HepG2 (cell line): ENCODE data around the gene MAPK11. TPM values are rescaled to one million over a fixed set of nuclear protein-coding genes. Genes with fewer than 3 reads are reported as not detected.
A peak's percentile ranks its signal among the peaks of the same experiment; 100 is the strongest.

ENCODE experiments used
- AGO2 ChIP-seq: fragments of 200-400 bp; formaldehyde crosslinking; optimal IDR thresholded peaks from 2 replicates; pipeline ENCODE3; 2017; ENCODE audit warnings: mild to moderate bottlenecking, low read depth, low read length, moderate library complexity
- FOXC1 ChIP-seq: sonication (generic); formaldehyde crosslinking; IDR thresholded peaks from 2 replicates; pipeline ENCODE4 v1.8.0; 2022; ENCODE audit warnings: mild to moderate bottlenecking, missing genetic modification reagents, borderline replicate concordance
- JUNB ChIP-seq: sonication (generic); formaldehyde crosslinking; IDR thresholded peaks from 2 replicates; pipeline ENCODE4 v1.8.0; 2022; ENCODE audit warnings: missing genetic modification reagents, mild to moderate bottlenecking, borderline replicate concordance
- KLF15 ChIP-seq: sonication (generic); formaldehyde crosslinking; IDR thresholded peaks from 2 replicates; pipeline ENCODE4 v1.8.1; 2023; ENCODE audit warnings: borderline replicate concordance, mild to moderate bottlenecking, inconsistent platforms, missing genetic modification reagents, mixed read lengths
- MLLT10 ChIP-seq: sonication (generic); formaldehyde crosslinking; IDR thresholded peaks from 2 replicates; pipeline ENCODE4 v1.4.0; 2020; ENCODE audit warnings: missing genetic modification reagents
- PAF1 ChIP-seq: IDR thresholded peaks from 2 replicates; pipeline ENCODE4 v1.6.1; 2016; ENCODE audit warnings: missing genetic modification reagents, missing compliant biosample characterization
- PHF8 ChIP-seq: sonication (generic); formaldehyde crosslinking; IDR thresholded peaks from 2 replicates; pipeline ENCODE4 v1.5.0; 2020; ENCODE audit warnings: missing genetic modification reagents
- POLR2AphosphoS5 ChIP-seq: IDR thresholded peaks from 2 replicates; pipeline ENCODE4 v1.6.1; 2012; ENCODE audit warnings: low read depth, low read length
- RCOR2 ChIP-seq: IDR thresholded peaks from 2 replicates; pipeline ENCODE4 v1.6.1; 2016; ENCODE audit warnings: missing biosample characterization, missing genetic modification reagents
- SIN3A ChIP-seq: IDR thresholded peaks from 2 replicates; pipeline ENCODE4 v1.6.1; 2011; ENCODE audit warnings: low read depth, mild to moderate bottlenecking, control low read depth, low read length, borderline replicate concordance
- SNAI1 ChIP-seq: sonication (generic); formaldehyde crosslinking; IDR thresholded peaks from 2 replicates; pipeline ENCODE4 v1.5.0; 2020; ENCODE audit warnings: mild to moderate bottlenecking, missing genetic modification reagents, borderline replicate concordance
- U2AF1 ChIP-seq: fragments of 200-400 bp; formaldehyde crosslinking; optimal IDR thresholded peaks from 2 replicates; pipeline ENCODE3; 2017; ENCODE audit warnings: mild to moderate bottlenecking, low read depth, low read length
- ZNF234 ChIP-seq: sonication (generic); formaldehyde crosslinking; conservative IDR thresholded peaks from 2 replicates; pipeline ENCODE4 v1.5.1; 2020; ENCODE audit warnings: mild to moderate bottlenecking, missing genetic modification reagents
- ZNF333 ChIP-seq: sonication (generic); formaldehyde crosslinking; IDR thresholded peaks from 2 replicates; pipeline ENCODE4 v1.4.0; 2020; ENCODE audit warnings: mild to moderate bottlenecking, missing genetic modification reagents, borderline replicate concordance
- ZNF335 ChIP-seq: sonication (generic); formaldehyde crosslinking; IDR thresholded peaks from 2 replicates; pipeline ENCODE4 v1.4.0; 2020; ENCODE audit warnings: missing genetic modification reagents
- ZNF616 ChIP-seq: sonication (generic); formaldehyde crosslinking; IDR thresholded peaks from 2 replicates; pipeline ENCODE4 v1.5.0; 2020; ENCODE audit warnings: low read depth, mild to moderate bottlenecking, missing genetic modification reagents
- ZNF629 ChIP-seq: sonication (generic); formaldehyde crosslinking; conservative IDR thresholded peaks from 2 replicates; pipeline ENCODE4 v1.5.0; 2020; ENCODE audit warnings: missing genetic modification reagents
- ZNF792 ChIP-seq: IDR thresholded peaks from 2 replicates; pipeline ENCODE4 v1.6.1; 2016
- polyA plus RNA-seq, 8 experiments: library from polyadenylated mRNA; depleted of rRNA in 3 of 8; stranded (reverse) in 7 of 8; unstranded in 1 of 8; fragments of >200 nt; fragmentation: Illumina TruSeq in 4 of 8; extraction: Trizol in 4 of 8; gene quantifications; 2 replicates each; pipeline versions ENCODE4 v1.2.1 to v1.2.3, GENCODE V29; 2011 to 2016; ENCODE audit warnings: low read depth in 4 of 8, missing spikeins in 1 of 8, mixed read lengths in 1 of 8; ENCODE audit not compliant: insufficient read depth in 1 of 8
- total RNA-seq, 5 experiments: library from RNA; depleted of rRNA; stranded (reverse); fragments of >200 nt; fragmentation: Illumina TruSeq; extraction: Trizol; gene quantifications; 2 replicates each; pipeline ENCODE4 v1.2.3, GENCODE V29; 2016; ENCODE audit warnings: low read depth in 1 of 5
- TF ChIP-seq, protein P1 (sequence below): sonication (generic); formaldehyde crosslinking; IDR thresholded peaks from 2 replicates; pipeline ENCODE4 v1.5.0; 2020; ENCODE audit warnings: mild to moderate bottlenecking, low read depth, missing genetic modification reagents, borderline replicate concordance
- TF ChIP-seq, protein P2 (sequence below): sonication (generic); formaldehyde crosslinking; IDR thresholded peaks from 2 replicates; pipeline ENCODE4 v1.5.0; 2020; ENCODE audit warnings: mild to moderate bottlenecking, missing genetic modification reagents
- TF ChIP-seq, protein P3 (sequence below): sonication (generic); formaldehyde crosslinking; IDR thresholded peaks from 2 replicates; pipeline ENCODE4 v1.4.0; 2020; ENCODE audit warnings: low read depth, mild to moderate bottlenecking, missing genetic modification reagents
- TF ChIP-seq, protein P4 (sequence below): IDR thresholded peaks from 2 replicates; pipeline ENCODE4 v1.6.1; 2016; ENCODE audit warnings: low read depth, missing genetic modification reagents, missing compliant biosample characterization

Gene MAPK11
- total and polyA plus RNA-seq, 2 of the 13 experiments (the other 11 are each of a cell fraction or from before 2014, with no cell fraction given): 0.15 to 0.17 TPM

DNA sequence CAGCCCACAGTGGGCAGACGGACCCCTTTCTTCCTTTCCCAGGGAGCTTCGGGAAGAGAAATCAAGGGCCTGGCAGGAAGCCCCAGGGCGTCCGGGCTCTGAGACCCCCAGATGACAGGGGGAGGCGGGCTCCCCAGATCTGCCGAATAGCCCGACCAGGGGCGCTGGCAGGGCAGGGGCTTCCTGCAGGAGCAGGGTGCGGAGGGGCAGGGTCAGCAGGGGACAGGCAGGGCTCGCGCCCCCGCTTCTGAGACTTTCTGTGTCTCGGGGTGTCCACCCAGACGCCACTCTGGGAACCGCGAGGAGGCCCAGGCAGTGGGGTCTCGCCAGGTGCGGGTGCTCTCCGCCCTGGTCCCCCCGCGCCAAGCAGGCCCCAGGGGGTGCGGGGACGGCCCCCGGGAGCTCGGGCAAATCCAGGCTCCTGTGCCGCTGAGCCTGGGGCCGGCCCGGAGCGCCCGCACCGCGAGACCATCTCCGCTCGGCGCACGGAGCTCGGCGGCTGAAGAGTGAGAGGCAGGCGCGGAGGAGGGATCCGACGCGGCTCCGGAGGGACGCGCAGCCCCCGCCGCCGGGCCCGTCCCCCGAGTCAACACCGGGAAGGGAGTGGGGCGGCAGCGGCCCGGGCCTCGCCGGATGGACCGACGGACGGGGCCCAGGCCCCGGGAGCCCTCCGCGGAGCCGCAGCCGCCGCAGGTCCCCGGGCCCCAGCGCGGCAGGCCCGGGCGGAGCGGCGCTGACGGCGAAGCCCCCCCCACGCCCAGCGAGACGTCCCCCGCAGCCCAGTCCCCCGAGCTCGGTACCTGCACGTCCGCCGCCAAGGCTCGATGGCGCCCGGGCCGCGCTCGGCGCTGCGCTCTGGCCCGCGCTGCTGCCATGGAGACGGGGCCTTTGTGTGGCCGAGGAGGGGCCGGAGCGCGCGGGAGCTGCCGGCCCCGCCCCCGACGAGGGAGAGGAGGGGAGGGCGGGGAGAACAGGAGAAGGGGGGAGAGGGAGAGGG, 36.9 kb upstream of the MAPK11 start, which contains the start of gene PLXNB2 (continued):
- TF ChIP-seq KLF15 (CRISPR knock-in tag) (no peak), PHF8 (CRISPR knock-in tag) (peak; percentile 34), RCOR2 (CRISPR knock-in tag) (no peak), PAF1 (CRISPR knock-in tag) (no peak), ZNF616 (CRISPR knock-in tag) (no peak), MLLT10 (CRISPR knock-in tag) (no peak), U2AF1 (no peak), ZNF234 (CRISPR knock-in tag) (no peak), ZNF333 (CRISPR knock-in tag) (no peak), FOXC1 (CRISPR knock-in tag) (no peak), AGO2 (peak; percentile 53), POLR2AphosphoS5 (0 out of 2 replicates have a peak, but pooled peaks have one; percentile 39), SNAI1 (CRISPR knock-in tag) (no peak), ZNF792 (CRISPR knock-in tag) (no peak), JUNB (CRISPR knock-in tag) (no peak), ZNF335 (CRISPR knock-in tag) (no peak), ZNF629 (CRISPR knock-in tag) (no peak), SIN3A (peak; percentile 52; the same call in 1 of the 2 replicates)
- TF ChIP-seq, protein P1, sequence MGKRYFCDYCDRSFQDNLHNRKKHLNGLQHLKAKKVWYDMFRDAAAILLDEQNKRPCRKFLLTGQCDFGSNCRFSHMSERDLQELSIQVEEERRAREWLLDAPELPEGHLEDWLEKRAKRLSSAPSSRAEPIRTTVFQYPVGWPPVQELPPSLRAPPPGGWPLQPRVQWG (CRISPR knock-in tag): no peak
- TF ChIP-seq, protein P2, sequence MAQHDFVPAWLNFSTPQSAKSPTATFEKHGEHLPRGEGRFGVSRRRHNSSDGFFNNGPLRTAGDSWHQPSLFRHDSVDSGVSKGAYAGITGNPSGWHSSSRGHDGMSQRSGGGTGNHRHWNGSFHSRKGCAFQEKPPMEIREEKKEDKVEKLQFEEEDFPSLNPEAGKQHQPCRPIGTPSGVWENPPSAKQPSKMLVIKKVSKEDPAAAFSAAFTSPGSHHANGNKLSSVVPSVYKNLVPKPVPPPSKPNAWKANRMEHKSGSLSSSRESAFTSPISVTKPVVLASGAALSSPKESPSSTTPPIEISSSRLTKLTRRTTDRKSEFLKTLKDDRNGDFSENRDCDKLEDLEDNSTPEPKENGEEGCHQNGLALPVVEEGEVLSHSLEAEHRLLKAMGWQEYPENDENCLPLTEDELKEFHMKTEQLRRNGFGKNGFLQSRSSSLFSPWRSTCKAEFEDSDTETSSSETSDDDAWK (CRISPR knock-in tag): no peak
- TF ChIP-seq, protein P3, sequence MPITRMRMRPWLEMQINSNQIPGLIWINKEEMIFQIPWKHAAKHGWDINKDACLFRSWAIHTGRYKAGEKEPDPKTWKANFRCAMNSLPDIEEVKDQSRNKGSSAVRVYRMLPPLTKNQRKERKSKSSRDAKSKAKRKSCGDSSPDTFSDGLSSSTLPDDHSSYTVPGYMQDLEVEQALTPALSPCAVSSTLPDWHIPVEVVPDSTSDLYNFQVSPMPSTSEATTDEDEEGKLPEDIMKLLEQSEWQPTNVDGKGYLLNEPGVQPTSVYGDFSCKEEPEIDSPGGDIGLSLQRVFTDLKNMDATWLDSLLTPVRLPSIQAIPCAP: no peak
- TF ChIP-seq, protein P4, sequence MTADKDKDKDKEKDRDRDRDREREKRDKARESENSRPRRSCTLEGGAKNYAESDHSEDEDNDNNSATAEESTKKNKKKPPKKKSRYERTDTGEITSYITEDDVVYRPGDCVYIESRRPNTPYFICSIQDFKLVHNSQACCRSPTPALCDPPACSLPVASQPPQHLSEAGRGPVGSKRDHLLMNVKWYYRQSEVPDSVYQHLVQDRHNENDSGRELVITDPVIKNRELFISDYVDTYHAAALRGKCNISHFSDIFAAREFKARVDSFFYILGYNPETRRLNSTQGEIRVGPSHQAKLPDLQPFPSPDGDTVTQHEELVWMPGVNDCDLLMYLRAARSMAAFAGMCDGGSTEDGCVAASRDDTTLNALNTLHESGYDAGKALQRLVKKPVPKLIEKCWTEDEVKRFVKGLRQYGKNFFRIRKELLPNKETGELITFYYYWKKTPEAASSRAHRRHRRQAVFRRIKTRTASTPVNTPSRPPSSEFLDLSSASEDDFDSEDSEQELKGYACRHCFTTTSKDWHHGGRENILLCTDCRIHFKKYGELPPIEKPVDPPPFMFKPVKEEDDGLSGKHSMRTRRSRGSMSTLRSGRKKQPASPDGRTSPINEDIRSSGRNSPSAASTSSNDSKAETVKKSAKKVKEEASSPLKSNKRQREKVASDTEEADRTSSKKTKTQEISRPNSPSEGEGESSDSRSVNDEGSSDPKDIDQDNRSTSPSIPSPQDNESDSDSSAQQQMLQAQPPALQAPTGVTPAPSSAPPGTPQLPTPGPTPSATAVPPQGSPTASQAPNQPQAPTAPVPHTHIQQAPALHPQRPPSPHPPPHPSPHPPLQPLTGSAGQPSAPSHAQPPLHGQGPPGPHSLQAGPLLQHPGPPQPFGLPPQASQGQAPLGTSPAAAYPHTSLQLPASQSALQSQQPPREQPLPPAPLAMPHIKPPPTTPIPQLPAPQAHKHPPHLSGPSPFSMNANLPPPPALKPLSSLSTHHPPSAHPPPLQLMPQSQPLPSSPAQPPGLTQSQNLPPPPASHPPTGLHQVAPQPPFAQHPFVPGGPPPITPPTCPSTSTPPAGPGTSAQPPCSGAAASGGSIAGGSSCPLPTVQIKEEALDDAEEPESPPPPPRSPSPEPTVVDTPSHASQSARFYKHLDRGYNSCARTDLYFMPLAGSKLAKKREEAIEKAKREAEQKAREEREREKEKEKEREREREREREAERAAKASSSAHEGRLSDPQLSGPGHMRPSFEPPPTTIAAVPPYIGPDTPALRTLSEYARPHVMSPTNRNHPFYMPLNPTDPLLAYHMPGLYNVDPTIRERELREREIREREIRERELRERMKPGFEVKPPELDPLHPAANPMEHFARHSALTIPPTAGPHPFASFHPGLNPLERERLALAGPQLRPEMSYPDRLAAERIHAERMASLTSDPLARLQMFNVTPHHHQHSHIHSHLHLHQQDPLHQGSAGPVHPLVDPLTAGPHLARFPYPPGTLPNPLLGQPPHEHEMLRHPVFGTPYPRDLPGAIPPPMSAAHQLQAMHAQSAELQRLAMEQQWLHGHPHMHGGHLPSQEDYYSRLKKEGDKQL (CRISPR knock-in tag): no peak
